Activated naive CD4-positive, alpha-beta T cell treated with anti-CD3 and anti-CD28 coated beads, Interleukin-2, amount 50 U/mL, for 72 hours (primary cell): ENCODE results near the gene ZNF683. TPM values are rescaled to one million over a fixed set of nuclear protein-coding genes. Genes with fewer than 3 reads are reported as not detected.

Source experiments
- ATAC-seq, 2 donors: fragments of 150-1000 bp; cut with Tn5 transposase; 2 replicates each; pipeline ENCODE4 v1.10.0; 2021; ENCODE audit warnings: mild to moderate bottlenecking in 2 of 2, moderate library complexity in 2 of 2
- DNase-seq, 2 donors: peaks; one replicate each; pipeline ENCODE4 v3.0.0; 2021 to 2022; ENCODE audit warnings: low spot score in 2 of 2
- H3K27ac Mint-ChIP-seq, 2 donors: one replicate each; pipeline ENCODE4 v1.8.0; 2022; ENCODE audit warnings: mild to moderate bottlenecking in 2 of 2, mixed read lengths in 2 of 2
- H3K36me3 Mint-ChIP-seq, 2 donors: one replicate each; pipeline ENCODE4 v1.8.0; 2022; ENCODE audit warnings: mixed read lengths in 2 of 2
- H3K9me3 Mint-ChIP-seq, 2 donors: one replicate each; pipeline ENCODE4 v1.8.0; 2022; ENCODE audit warnings: mixed read lengths in 2 of 2
- total RNA-seq, 2 donors: library from RNA; stranded (reverse); gene quantifications; one replicate each; pipeline ENCODE4 v1.2.3, GENCODE V29; 2022

The ZNF683 gene
- total RNA-seq, 2 donors from 2014 or later: not detected

GRCh38 chr1:26368006-26368405 is 4.5 kb downstream of the ZNF683 start:
- H3K27ac Mint-ChIP-seq: no peak overlapping the region
- ATAC-seq: no peak

DNA sequence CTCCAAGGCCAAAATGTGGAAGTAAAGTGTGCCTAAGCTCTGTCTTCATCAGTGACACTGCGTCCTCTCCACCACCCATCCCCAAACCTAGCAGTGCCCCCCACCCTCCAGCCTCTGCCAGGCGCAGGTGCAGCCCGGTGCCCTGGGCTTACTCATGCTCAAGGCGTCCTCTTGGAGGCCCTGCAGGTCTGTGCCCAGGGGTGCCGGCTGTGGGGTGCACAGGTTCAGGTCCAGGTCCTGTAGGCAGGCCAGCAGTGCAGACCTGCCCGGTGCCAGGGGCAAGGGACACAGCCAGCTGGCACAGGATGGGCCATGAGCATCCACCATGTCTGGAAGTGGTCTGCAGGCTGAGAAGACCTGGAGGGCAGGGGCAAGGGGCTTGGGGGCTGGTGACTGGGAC is 5.1 kb downstream of the ZNF683 start:
- Mint-ChIP-seq H3K9me3 (peaks cover 0 to 4% of the 10 kb centered on the region in 2 donors), H3K27ac (no peak overlapping the region), H3K36me3 (no peaks in the 10 kb centered on the region)
- ATAC-seq: no peak
- DNase-seq: no peak

More at GRCh38 chr1:26368006-26368405, 4.5 kb downstream of the ZNF683 start:
- Mint-ChIP-seq H3K36me3 (no peaks in the 10 kb centered on the region), H3K9me3 (peaks cover 0 to 4% of the 10 kb centered on the region in 2 donors)
- DNase-seq: no peak

DNA sequence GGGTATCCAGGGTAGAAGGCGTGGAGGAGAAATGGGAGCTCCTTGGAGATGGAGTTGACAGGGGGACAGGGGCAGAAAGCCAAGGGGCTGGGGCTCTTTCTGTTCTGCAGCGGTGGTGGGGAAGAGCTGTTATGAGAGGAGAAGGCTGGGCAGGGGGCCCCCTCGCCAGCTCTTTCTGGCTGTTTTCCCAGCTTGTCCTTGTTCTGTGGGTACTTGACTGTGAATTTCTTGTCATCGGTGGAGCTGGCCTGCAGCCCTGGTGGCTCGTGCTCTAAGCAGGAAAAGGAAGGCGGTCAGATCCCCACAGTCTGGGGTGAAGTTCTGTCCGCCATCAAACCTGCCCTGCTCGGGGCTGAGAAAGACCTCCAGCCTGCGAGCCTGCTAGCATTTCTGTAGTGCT is 7.6 kb downstream of the ZNF683 start:
- ATAC-seq (no peak), DNase-seq (no peak)
- H3K27ac Mint-ChIP-seq: no peak overlapping the region
- H3K36me3 Mint-ChIP-seq: no peaks in the 10 kb centered on the region
- no peaks in the 10 kb centered on the region for H3K9me3 Mint-ChIP-seq

- peak; percentile 82 to 94 for DNase-seq
- Mint-ChIP-seq H3K27ac (no peak overlapping the region), H3K9me3 (no peaks in the 10 kb centered on the region), H3K36me3 (no peaks in the 10 kb centered on the region)
- ATAC-seq: peak; percentile 77 to 88
These were observed 8.8 kb downstream of the ZNF683 start for GRCh38 chr1:26363549-26364448.

- DNase-seq (no peak), ATAC-seq (no peak)
- H3K9me3 Mint-ChIP-seq: no peaks in the 10 kb centered on the region
- no peak overlapping the region for H3K27ac Mint-ChIP-seq
- H3K36me3 Mint-ChIP-seq: no peaks in the 10 kb centered on the region
These were observed 10.2 kb downstream of the ZNF683 start for GRCh38 chr1:26362331-26362730.

DNA sequence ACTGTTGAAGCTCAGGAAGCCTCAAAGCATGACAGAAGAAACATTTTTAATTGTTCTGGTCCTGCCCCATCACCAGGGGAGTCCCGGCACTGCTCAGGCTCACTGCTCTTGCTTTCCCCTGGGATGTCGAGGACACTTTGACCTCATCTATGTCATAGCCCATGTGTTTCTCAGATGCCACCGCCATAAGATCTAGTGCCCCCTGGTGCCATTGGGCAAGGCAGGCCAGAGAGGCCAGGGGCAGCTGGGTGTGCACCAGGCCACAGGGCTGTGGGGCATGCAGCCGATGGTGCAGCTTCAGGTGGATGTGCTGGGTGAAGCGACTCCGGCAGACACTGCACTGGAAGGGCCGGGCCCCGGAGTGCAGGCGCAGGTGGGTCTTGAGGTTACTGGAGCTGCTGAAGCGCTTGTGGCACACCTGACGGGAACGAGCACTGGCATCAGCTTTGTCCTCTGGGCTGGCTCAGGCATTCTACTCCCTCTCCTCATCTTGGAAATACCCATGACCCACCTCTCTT is 10.9 kb downstream of the ZNF683 start:
- H3K9me3 Mint-ChIP-seq: no peaks in the 10 kb centered on the region
- ATAC-seq: no peak
- no peaks in the 10 kb centered on the region for H3K36me3 Mint-ChIP-seq
- no peak overlapping the region for H3K27ac Mint-ChIP-seq
- no peak for DNase-seq

DNA sequence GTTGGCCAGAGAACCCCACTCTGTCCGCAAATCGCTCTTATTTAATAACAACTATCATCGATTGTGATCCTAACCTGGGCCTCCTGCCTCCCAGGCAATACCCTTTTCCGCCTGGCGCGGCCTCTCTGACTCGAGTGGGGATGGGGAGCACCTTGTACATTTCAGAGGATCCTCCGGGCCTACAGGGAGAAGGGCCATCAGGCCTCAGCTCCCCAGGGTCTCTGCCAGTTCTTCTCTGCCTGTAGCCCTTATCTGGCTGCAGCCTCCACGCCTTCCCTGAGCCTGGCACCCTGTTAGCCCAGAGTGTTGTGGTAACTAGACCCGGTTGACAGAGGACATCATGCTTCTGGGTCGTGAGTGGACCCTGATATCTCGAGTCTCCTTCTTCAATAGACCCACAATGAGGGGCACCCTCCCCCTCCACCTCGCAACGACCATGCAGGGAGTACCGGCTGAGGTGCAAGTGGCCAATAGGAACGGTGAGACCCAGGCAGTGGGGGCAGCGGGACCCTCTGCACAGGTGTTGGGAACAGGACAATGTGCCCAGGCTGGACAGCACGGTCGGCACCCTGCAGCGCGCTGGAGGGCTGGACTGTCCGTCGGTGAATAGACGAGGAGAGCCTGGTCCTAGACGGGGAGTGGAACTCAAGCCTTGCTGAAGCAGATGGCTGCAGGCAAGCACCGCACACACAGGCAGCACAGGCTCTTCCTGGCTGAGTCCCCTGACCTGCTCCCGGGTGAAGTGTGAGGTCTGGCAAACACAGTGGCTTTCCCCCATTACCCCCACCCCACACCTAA is 11.5 kb downstream of the ZNF683 start:
- H3K36me3 Mint-ChIP-seq: no peaks in the 10 kb centered on the region
- no peak overlapping the region for H3K27ac Mint-ChIP-seq
- no peak for DNase-seq
- no peaks in the 10 kb centered on the region for H3K9me3 Mint-ChIP-seq
- no peak for ATAC-seq

GRCh38 chr1:26359981-26360806 is 12.4 kb downstream of the ZNF683 start:
- DNase-seq (peak in 1 of 2 donors; percentile 26), ATAC-seq (peak in 1 of 2 donors; percentile 29)
- H3K27ac Mint-ChIP-seq: no peak overlapping the region
- no peaks in the 10 kb centered on the region for H3K36me3 Mint-ChIP-seq
- no peaks in the 10 kb centered on the region for H3K9me3 Mint-ChIP-seq

DNA sequence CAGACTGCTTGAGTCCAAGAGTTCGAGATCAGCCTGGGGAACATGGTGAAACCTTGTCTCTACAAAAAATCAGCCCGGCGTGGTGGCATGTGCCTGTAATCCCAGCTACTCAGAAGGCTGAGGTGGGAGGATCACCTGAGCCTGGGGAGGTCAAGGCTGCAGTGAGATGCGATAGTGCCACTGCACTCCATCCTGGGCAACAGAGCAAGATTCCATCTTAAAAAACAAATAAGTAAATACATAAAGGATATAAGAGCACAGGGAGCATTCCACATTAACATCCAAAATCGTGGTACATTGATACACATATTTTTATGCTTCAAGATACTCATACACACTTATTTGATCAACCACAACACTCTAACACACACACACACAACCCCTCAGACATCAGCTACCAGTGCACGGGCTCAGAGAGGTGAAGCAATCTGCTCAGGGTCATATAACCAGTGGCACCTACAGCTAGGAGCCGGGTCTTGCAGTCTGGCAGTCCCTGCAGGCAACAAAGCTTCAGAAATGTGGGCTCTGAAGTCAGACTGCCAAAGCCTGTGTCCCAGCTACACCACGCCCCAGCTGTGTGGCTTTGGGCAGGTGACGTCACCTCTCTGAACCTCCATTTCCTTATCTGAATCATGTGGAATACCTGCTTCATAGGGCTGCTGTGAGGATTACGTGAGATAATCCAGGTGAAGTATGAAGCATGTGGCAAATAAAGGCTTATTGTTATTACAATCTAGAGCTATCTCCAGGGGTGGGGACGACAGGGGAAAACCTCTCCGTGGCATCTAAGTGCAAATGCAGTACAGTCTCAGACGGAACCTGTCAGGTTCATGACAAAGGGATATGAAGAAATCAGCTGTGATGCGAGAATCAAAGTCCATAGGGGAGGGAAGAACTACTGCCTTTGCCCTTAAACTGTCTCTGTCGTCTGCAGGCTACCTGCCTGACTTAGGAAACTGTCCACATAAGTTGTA is 13.9 kb downstream of the ZNF683 start:
- peak in 1 of 2 donors; percentile 65 for DNase-seq
- ATAC-seq: peak; percentile 79 to 87
- H3K9me3 Mint-ChIP-seq: no peaks in the 10 kb centered on the region
- H3K36me3 Mint-ChIP-seq: no peaks in the 10 kb centered on the region
- H3K27ac Mint-ChIP-seq: no peak overlapping the region

DNA sequence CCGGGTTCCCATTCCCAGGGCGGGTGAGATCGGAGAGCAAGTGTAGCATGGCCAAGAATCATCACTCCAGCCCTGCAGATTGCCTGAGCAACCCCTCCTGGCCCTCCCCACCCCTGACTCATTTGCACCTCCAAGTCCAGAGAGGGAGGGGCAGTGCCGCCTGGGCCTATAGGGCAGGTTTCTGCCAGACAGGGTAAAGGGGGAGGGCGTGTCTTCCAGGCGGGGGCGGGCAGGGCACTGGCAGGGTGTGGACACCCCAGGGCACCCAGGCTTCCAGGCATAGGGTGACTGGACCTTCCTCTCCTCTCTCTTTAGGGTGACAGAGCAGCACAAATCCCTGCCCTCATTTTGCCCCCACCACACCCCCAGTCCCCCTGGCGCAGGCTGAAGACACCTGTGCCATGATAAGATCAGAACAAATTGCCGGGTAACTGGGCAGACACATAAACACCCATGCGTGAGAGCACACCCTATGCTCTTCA is 15.4 kb downstream of the ZNF683 start:
- no peaks in the 10 kb centered on the region for H3K36me3 Mint-ChIP-seq
- no peak for ATAC-seq
- no peaks in the 10 kb centered on the region for H3K9me3 Mint-ChIP-seq
- DNase-seq: no peak
- H3K27ac Mint-ChIP-seq: no peak overlapping the region

- H3K27ac Mint-ChIP-seq: no peak overlapping the region
- DNase-seq (no peak), ATAC-seq (no peak)
- H3K36me3 Mint-ChIP-seq: no peaks in the 10 kb centered on the region
- no peaks in the 10 kb centered on the region for H3K9me3 Mint-ChIP-seq
These were observed 16.4 kb downstream of the ZNF683 start for GRCh38 chr1:26356106-26356505.

GRCh38 chr1:26354972-26355371 is 17.6 kb downstream of the ZNF683 start:
- no peaks in the 10 kb centered on the region for H3K9me3 Mint-ChIP-seq
- DNase-seq (no peak), ATAC-seq (no peak)
- H3K27ac Mint-ChIP-seq: no peak overlapping the region
- H3K36me3 Mint-ChIP-seq: no peaks in the 10 kb centered on the region

DNA sequence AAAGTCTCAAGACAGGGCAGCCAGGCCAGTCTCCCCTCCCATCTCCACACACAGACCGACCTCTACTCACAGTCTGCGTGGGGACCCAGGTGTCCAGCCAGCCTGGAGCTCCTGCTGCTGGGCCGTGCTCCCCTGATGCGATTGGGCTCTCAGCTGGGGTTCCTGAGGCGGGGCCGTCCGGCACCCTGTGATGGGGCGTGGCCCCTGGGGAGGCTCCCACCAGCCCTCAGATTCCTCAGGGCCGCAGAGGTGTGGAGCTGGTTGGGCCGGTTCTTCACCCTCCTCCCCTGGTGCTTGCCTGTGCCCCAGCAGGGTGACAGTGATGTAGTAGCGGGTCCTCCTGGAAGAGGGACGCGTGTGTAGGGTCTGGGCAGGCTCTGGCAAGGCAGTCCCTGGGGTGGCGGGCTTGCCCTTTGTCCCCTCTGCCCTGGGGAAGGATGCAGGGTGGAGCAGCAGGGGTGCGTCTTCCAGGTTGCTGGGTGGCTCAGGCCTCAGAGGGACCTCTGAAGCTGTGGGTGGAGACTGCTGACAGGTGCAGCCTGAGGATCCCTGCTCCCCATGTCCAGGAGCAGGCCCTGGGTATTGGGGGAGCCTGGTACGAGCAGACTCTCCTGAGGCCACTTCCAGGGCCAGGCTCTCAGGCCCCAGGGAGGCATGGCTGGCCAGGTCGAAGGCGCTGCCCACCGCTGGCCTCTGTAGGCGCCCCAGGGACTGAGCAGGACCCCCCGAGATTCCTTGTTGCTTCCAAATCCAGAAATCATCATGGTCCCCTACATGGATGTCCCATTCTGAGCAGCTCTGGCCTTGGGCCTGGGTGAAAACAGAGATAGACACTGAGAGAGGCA is 18.4 kb downstream of the ZNF683 start, which contains the start of gene CRYBG2:
Gene CRYBG2, minus strand, starts transcription at position 155 of the 845 bp plus-strand sequence. CDS start 7,473 bp downstream, outside the sequence.
- Mint-ChIP-seq H3K27ac (no peak within 1 kb of the TSS), H3K36me3 (no peaks in the 10 kb centered on the region), H3K9me3 (no peaks in the 10 kb centered on the region)
- DNase-seq (no peak), ATAC-seq (no peak)

DNA sequence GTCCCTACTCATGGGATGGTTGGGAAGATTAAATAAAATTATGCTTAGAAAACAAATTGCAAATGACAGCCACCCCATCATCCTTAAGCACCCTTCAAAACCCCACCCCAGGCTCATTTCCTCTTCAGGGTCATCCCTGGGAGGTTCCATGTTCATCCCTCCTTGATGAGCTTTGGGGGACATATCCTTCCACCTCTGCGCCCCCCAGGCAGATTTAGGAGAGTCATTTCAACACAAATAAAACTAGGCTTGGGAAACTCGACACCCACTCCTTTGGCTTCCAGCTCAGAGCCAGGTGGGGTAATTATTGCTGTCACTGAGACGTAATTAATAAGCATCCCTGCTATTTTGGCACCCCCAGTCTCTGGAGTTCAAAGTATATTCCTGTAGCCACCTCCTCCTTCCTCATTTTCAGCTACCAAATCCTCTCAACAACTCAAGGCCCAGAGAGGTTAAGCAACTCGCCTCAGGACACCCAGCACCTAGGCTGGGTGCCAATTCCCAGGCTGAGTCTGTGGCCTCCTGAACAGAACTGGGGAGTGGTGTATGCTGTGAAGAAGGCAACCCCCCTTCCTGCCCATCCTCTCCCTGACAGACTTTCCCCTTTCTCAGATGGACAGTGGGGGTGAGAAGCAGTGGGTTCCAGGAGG is 19.2 kb downstream of the ZNF683 start:
- H3K36me3 Mint-ChIP-seq: no peaks in the 10 kb centered on the region
- no peak for ATAC-seq
- H3K27ac Mint-ChIP-seq: no peak overlapping the region
- no peak for DNase-seq
- H3K9me3 Mint-ChIP-seq: no peaks in the 10 kb centered on the region
